Thoracic aorta (tissue), 2 donors: ENCODE results near the gene B3GALNT2. TPM values are rescaled to one million over a fixed set of nuclear protein-coding genes. Genes with fewer than 3 reads are reported as not detected.
A peak's percentile ranks its signal among the peaks of the same experiment; 100 is the strongest.

ENCODE experiments used
- ATAC-seq: fragments of 150-250 bp; one replicate; pipeline ENCODE4 v1.8.0; 2017; ENCODE audit warnings: low read depth; ENCODE audit not compliant: insufficient number of reproducible peaks, low FRiP score
- DNase-seq: peaks from one replicate; pipeline ENCODE4 v3.0.0-alpha.2; 2020; ENCODE audit warnings: low spot score
- H3K27ac ChIP-seq, 2 donors: fragments of 200-600 bp; sonication (generic); 1 replicate in 1 of 2; 2 replicates in 1 of 2; pipeline ENCODE4 v1.5.1; 2016; ENCODE audit warnings: mild to moderate bottlenecking in 2 of 2, moderate library complexity in 2 of 2
- H3K27me3 ChIP-seq: fragments of 200-600 bp; sonication (generic); replicated peaks from 2 replicates; pipeline ENCODE4 v1.6.0; 2016; ENCODE audit warnings: mild to moderate bottlenecking; ENCODE audit not compliant: insufficient read depth
- H3K36me3 ChIP-seq: fragments of 200-600 bp; sonication (generic); one replicate; pipeline ENCODE4 v1.5.1; 2016
- H3K4me1 ChIP-seq, 2 donors: fragments of 200-600 bp; sonication (generic); 1 replicate in 1 of 2; 2 replicates in 1 of 2; pipeline versions ENCODE4 v1.5.1 to v1.6.0; 2016; ENCODE audit warnings: low read depth in 2 of 2, mild to moderate bottlenecking in 1 of 2; ENCODE audit not compliant: control insufficient read depth in 1 of 2
- H3K4me3 ChIP-seq: fragments of 200-600 bp; sonication (generic); 2 replicates; pipeline ENCODE4 v1.5.1; 2016; ENCODE audit warnings: mild to moderate bottlenecking
- H3K9me3 ChIP-seq: fragments of 200-600 bp; sonication (generic); 2 replicates; pipeline ENCODE4 v1.5.1; 2016
- CTCF ChIP-seq: fragments of 200-600 bp; sonication (generic); IDR thresholded peaks from one replicate; pipeline ENCODE4 v1.5.1; 2019; ENCODE audit warnings: antibody characterized with exemption
- total RNA-seq, 2 donors: library from RNA; depleted of rRNA; stranded (reverse); fragments of >200 nt; gene quantifications; one replicate each; pipeline versions ENCODE4 v1.1.0 to v1.2.3, GENCODE V29; 2016

B3GALNT2 gene
- total RNA-seq, 2 donors from 2014 or later = 50.5 to 50.7 TPM

GRCh38 chr1:235417086-235417697, 87.1 kb downstream of the B3GALNT2 start:
- Histone ChIP-seq H3K4me3 (no peak overlapping the region), H3K27ac (no peak overlapping the region), H3K27me3 (no peaks in the 10 kb centered on the region), H3K36me3 (no peaks in the 10 kb centered on the region), H3K4me1 (peaks cover 3 to 13% of the 10 kb centered on the region in 2 donors), H3K9me3 (no peaks in the 10 kb centered on the region)
- peak; percentile 85 for TF ChIP-seq CTCF
- DNase-seq = no peak
- peak; percentile 65 for ATAC-seq

- no peak overlapping the region for H3K4me3 ChIP-seq
- no peak for ATAC-seq
These were observed 87.6 kb downstream of the B3GALNT2 start for GRCh38 chr1:235416662-235417049.

GRCh38 chr1:235415008-235415904, 89.0 kb downstream of the B3GALNT2 start:
- no peaks in the 10 kb centered on the region for H3K36me3 ChIP-seq
- DNase-seq = no peak
- peak; percentile 73 for TF ChIP-seq CTCF
- H3K4me1 ChIP-seq = peaks cover 3 to 13% of the 10 kb centered on the region in 2 donors
- no peak overlapping the region for H3K27ac ChIP-seq
- no peak overlapping the region for H3K4me3 ChIP-seq
- H3K9me3 ChIP-seq = no peaks in the 10 kb centered on the region
- no peaks in the 10 kb centered on the region for H3K27me3 ChIP-seq
- no peak for ATAC-seq

More at GRCh38 chr1:235416662-235417049, 87.6 kb downstream of the B3GALNT2 start:
- no peak for DNase-seq
- TF ChIP-seq CTCF = no peak
- H3K4me1 ChIP-seq = peaks cover 3 to 13% of the 10 kb centered on the region in 2 donors
- H3K9me3 ChIP-seq = no peaks in the 10 kb centered on the region
- no peaks in the 10 kb centered on the region for H3K36me3 ChIP-seq
- H3K27ac ChIP-seq = no peak overlapping the region
- no peaks in the 10 kb centered on the region for H3K27me3 ChIP-seq

- no peak for TF ChIP-seq CTCF
- Histone ChIP-seq H3K27ac (no peak overlapping the region), H3K36me3 (no peaks in the 10 kb centered on the region), H3K27me3 (no peaks in the 10 kb centered on the region), H3K4me1 (peaks cover 2 to 6% of the 10 kb centered on the region in 2 donors), H3K4me3 (no peak overlapping the region), H3K9me3 (no peaks in the 10 kb centered on the region)
- DNase-seq (no peak), ATAC-seq (no peak)
These were observed 92.5 kb downstream of the B3GALNT2 start for GRCh38 chr1:235411489-235412486.
